ENCODE results near the gene ZNF280B.

DNA sequence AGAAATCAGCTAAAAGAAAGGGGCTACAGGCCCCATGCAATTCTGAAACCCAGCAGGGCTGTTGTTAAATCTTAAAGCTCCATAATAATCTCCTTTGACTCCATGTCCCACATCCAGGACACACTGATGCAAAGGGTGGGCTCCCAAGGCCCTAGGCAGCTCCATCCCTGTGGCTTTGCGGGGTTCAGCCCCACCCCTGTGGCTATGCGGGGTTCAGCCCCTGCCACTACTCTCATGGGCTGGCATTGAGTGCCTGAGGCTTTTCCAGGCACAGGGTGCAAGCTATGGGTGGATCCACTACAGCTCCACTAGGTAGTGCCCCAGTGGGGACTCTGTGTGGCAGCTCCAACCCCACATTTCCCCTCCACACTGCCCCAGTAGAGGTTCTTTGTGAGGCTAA, 20.2 kb upstream of the ZNF280B start:
- TF ChIP-seq ZNF274 (IDR thresholded peaks at IDR 0.05; ENCODE audit: low read depth, low read length) (no peak), YY1 (IDR thresholded peaks at IDR 0.05; ENCODE audit: insufficient read depth, insufficient read length) (no peak)
